ENCODE data around the gene TTC3.
"Not testable (repeated sequence)": the region's sequence is repeated elsewhere in the genome, so short reads cannot be mapped to it uniquely, and the experiment has no call there.

The TTC3 gene

DNA sequence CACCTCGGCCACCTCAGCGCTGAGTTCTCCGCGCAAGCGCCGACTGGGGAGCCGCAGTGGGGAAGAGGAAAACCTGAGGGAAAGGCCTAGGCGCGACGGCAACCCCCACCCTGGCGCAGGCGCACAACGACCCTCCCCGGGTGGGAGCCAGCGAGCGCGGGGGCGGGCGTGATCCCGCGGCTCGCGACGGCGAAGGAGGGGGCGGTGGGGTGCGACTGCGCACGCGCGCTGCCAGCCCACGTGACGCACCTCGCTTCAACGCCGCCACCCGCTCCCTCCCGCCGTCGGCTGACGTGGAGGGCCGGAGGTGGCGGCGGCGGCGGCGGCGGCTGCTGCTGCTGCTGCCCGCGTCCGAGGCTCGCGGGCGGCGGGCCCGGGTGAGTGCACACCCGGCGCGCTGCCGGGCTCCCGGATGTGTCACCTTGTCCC is at the start of gene TTC3, which contains the start of gene PIGP:
TTC3 (plus strand) TSS at position 267 of the 429 bp plus-strand sequence. CDS start 14,004 bp downstream, outside the sequence.
PIGP (minus strand) TSS at position 84 of the 429 bp plus-strand sequence. CDS start 556 bp downstream, outside the sequence.
- peak; percentile 86 for DNase-seq (ENCODE audit: low read depth)

GRCh38 chr21:37026499-37026898 is 46.6 kb upstream of the TTC3 start:
- no peak for DNase-seq (ENCODE audit: low read depth)

DNA sequence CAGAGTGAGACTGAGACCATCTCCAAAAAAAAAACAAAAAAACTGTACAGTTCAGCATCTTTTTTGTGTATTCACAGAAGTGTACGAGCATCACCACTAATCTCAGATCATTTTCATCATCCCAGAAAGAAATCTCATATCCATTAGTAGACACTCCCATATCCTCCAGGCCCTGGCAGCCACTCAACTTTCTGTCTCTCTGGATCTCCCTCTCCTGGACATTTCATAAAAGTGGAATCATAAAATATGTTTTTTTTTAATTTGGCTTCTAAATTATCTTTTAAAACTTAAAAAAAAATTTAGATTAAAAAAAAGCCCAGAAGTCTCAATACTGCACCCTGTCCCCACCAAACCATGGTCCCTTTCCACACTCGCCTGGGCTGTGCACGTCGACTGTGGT is 44.5 kb upstream of the TTC3 start:
- peak; percentile 41 for DNase-seq (ENCODE audit: low read depth)

DNA sequence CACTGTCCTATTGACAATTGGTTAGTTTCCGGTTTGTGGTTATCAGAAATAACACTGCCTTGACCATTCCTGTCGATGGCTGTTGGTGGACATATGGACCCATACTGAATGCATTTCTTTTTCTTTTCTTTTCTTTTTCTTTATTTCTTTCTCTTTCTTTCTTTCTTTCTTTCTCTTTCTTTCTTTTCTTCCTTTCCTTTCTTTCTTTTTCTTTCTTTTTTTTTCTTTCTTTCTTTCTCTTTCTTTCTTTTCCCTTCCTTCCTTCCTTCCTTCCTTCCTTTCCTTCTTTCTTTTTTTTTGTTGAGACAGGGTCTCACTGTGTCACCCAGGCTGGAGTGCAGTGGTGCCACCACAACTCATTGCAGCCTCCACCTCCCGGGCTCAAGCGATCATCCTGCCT is 42.2 kb upstream of the TTC3 start:
- no peak for DNase-seq (ENCODE audit: low read depth)

DNA sequence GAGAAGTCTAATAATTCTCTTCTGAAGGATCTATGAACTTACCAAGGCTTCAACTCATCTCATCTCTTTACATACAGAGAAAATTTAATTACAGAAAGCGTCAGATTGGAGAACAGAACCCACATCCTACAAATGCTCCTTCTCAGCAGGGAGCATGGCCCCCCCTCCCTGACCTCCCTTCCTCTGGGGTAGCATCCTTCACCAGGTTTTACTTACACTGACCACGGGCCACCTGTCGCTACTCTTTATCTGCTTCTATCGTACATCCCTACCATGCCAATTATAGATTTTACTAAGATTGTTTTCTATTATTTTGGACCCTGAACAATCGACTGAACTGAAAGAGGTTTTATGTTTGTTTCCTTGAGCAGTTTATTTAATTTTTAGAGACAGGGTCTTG is 40.8 kb upstream of the TTC3 start:
- DNase-seq (ENCODE audit: low read depth): no peak

- peak; percentile 52 for DNase-seq (ENCODE audit: low read depth)
Observed at GRCh38 chr21:37032877-37033471, 40.1 kb upstream of the TTC3 start.

DNA sequence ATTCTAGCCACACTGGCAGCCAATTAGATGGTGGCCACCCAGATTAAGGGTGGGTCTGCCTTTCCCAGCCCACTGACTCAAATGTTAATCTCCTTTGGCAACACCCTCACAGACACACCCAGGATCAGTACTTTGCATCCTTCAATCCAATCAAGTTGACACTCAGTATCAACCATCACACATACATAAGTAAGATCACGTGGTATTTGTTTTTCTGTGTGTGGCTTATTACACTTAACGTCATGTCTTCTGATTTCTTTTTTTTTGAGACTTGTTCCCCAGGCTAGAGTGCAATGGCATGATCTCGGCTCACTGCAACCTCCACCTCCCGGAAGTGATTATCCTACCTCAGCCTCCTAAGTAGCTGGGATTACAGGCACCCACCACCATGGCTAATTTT is 38.7 kb upstream of the TTC3 start:
- DNase-seq (ENCODE audit: low read depth): not testable (repeated sequence)

GRCh38 chr21:37036177-37036576 is 36.9 kb upstream of the TTC3 start:
- DNase-seq (ENCODE audit: low read depth): no peak

- DNase-seq (ENCODE audit: low read depth): no peak
Observed at GRCh38 chr21:37039411-37040075, 33.5 kb upstream of the TTC3 start.

DNA sequence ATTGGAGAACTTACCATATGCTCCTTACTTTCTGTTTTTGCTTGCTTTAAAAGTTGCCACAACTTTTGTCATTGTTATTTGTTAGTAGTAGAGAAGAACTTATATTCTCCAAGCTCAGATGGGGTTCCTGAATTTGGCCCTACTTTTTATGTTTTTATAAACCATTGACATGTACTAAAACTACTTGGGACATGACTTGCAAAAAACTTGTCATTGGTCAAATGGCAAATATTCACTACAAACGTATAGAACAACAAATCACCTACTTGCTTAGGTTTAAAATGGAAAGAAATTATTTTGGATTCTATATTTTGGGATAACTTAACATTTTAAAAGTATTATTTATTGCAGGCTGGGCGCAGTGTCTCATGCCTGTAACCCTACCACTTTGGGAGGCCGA is 32.8 kb upstream of the TTC3 start:
- DNase-seq (ENCODE audit: low read depth): no peak

GRCh38 chr21:37041706-37042271 is 31.3 kb upstream of the TTC3 start:
- no peak for DNase-seq (ENCODE audit: low read depth)

GRCh38 chr21:37043818-37044217 is 29.2 kb upstream of the TTC3 start:
- no peak for DNase-seq (ENCODE audit: low read depth)

DNA sequence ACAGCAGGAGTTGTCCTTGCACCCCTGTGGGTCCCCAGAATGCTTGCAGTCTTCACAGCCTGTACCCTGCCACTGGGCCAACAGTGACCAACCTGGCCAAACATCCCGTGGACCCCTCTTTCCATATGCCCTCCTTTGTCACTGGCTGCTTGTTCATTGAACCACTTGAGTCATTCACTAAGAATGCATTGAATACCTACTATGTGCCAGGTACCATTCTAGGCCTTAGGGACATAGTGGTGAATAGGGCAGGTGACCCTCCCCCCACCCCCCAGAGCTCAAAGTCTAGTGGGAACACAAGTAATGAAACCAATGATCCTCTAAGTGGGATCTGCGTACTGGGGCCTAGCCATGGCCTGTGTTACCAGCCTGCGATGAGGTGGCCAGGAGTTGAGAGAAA is 28.4 kb upstream of the TTC3 start:
- no peak for DNase-seq (ENCODE audit: low read depth)

GRCh38 chr21:37045149-37045548 is 27.9 kb upstream of the TTC3 start:
- DNase-seq (ENCODE audit: low read depth): no peak

- DNase-seq (ENCODE audit: low read depth): no peak
Observed at GRCh38 chr21:37045556-37045955, 27.5 kb upstream of the TTC3 start.

DNA sequence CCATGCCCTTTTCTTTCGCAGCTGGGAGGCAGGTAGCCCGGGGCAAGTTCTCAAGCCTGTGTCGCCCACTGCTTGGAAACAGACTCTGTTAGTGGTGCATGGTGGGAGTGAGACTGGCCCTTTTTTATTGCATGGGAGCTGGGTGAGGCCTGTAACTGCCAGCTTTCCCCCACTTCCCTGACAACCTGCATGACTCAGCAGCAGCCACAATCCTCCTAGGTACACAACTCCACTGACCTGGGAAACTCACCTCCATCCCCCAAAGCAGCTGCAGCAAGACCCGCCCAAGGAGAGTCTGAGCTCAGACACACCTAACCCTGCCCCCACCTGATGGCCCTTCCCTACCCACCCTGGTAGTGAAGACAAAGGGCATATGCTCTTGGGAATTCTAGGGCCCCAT is 26.0 kb upstream of the TTC3 start:
- no peak for DNase-seq (ENCODE audit: low read depth)

DNA sequence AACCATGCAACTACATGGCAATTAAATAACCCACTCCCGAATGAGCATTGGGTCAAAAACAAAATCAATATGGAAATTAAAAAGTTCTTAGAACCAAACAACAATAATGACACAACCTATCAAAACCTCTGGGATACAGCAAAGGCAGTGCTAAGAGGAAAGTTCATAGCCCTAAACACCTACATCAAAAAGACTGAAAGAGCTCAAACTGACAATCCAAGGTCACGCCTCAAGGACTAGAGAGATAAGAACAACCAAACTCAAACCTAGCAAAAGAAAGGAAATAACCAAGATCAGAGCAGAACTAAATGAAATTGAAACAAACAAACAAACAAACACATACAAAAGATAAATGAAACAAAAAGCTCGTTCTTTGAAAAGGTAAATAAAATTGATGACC is 23.3 kb upstream of the TTC3 start:
- not testable (repeated sequence) for DNase-seq (ENCODE audit: low read depth)

- DNase-seq (ENCODE audit: low read depth): no peak
Observed at GRCh38 chr21:37055271-37055855, 17.7 kb upstream of the TTC3 start.

GRCh38 chr21:37057614-37058013 is 15.4 kb upstream of the TTC3 start:
- no peak for DNase-seq (ENCODE audit: low read depth)

DNA sequence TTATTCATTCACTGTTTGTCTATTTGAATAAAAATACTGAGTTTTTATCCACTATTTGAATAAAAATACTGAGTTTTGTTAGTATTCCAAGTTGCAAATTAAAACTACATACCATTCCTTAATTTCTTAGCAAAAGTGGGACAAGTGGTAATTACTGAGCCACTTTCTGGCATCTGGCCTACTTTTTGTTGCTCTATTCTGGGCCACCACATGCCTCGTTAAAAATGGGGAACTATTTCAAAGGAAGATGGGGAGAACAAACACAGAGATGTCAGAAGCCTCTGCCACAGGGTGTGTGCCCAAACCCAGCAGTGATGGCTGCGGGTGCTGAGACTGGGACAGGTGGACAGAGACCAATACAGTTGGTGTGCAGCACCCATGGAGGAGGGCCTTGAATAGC is 14.8 kb upstream of the TTC3 start:
- no peak for DNase-seq (ENCODE audit: low read depth)

DNA sequence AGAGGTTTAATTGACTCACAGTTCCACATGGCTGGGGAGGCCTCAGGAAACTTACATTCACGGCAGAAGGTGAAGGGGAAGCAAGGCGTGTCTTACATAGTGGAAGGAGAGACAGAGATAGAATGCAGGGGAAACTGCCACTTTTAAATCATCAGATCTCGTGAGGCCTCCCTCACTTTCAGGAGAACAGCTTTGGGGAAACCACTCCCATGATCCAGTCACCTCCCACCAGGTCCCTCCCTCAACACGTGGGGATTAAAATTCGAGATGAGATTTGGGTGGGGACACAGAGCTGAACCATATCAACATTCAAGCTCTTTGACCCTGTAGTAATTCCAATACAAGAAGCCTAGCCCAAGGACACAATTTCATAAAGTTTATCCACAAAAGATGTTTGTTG is 13.9 kb upstream of the TTC3 start:
- DNase-seq (ENCODE audit: low read depth): no peak

DNA sequence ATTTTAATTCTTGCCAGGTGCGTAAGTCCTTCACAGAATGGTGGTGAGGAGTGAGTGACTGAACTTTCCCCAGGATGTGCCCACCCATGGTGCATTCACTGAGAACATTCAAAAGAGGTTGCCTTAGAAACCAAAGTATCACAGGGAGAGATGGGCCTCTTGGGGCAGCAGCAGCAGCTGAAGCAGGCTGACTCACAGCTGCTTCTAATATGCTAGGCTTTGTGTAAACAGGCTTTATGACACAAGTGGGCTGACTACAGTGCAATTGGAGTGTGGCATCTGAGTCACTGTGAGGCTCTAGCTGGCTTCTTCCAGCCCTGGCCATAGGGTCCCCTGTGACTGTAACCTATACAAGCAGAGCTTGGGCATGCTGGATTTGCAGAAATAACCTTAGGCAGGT is 12.8 kb upstream of the TTC3 start:
- peak; percentile 98 for DNase-seq (ENCODE audit: low read depth)

- peak; percentile 68 for DNase-seq (ENCODE audit: low read depth)
Observed at GRCh38 chr21:37061926-37062592, 11.0 kb upstream of the TTC3 start.

All from stromal cell of bone marrow (primary cell).